HUES64 (cell line): ENCODE measurements around the gene TRIP13.

ENCODE experiments used
- H3K27ac ChIP-seq: 2 replicates; pipeline ENCODE4 v1.7.0; 2013; ENCODE audit warnings: low read depth, low read length, inconsistent platforms
- H3K27me3 ChIP-seq: 2 replicates; pipeline ENCODE4 v1.6.1; 2013; ENCODE audit warnings: mild to moderate bottlenecking, low read length; ENCODE audit not compliant: insufficient read depth
- H3K36me3 ChIP-seq: 2 replicates; pipeline ENCODE4 v1.6.1; 2013; ENCODE audit warnings: mild to moderate bottlenecking, low read length; ENCODE audit not compliant: insufficient read depth
- H3K4me1 ChIP-seq: 2 replicates; pipeline ENCODE4 v1.6.1; 2013; ENCODE audit warnings: mild to moderate bottlenecking, low read length, moderate library complexity; ENCODE audit not compliant: insufficient read depth
- H3K4me3 ChIP-seq: 2 replicates; pipeline ENCODE4 v1.5.1; 2013; ENCODE audit warnings: mild to moderate bottlenecking, low read length, moderate library complexity
- H3K9ac ChIP-seq: 2 replicates; pipeline ENCODE4 v1.6.1; 2013; ENCODE audit warnings: mild to moderate bottlenecking, low read depth, low read length
- H3K9me3 ChIP-seq: 2 replicates; pipeline ENCODE4 v1.6.1; 2013; ENCODE audit warnings: low read depth, low read length; ENCODE audit not compliant: insufficient read depth
- WGBS: fragments of 150-250, 120-280 bp; methylation state at CpG from one replicate; pipeline ENCODE4 v1.1.7; 2013; ENCODE audit warnings: missing lambda C conversion rate; 5-methylcytosine and 5-hydroxymethylcytosine counted together

TRIP13 gene

GRCh38 chr5:880816-881550 is 11.7 kb upstream of the TRIP13 start:
- Histone ChIP-seq H3K27me3 (no peaks in the 10 kb centered on the region), H3K4me3 (no peak overlapping the region), H3K9me3 (no peaks in the 10 kb centered on the region), H3K4me1 (no peaks in the 10 kb centered on the region), H3K27ac (no peak overlapping the region), H3K9ac (no peak overlapping the region), H3K36me3 (peaks cover 81% of the 10 kb centered on the region)
- 97% methylated on average over 35 of the region's 35 CpGs for WGBS

GRCh38 chr5:881551-881935 is 11.1 kb upstream of the TRIP13 start:
- no peaks in the 10 kb centered on the region for H3K4me1 ChIP-seq
- no peak overlapping the region for H3K4me3 ChIP-seq
- no peak overlapping the region for H3K9ac ChIP-seq
- no peak overlapping the region for H3K27ac ChIP-seq
- peaks cover 81% of the 10 kb centered on the region for H3K36me3 ChIP-seq
- no peaks in the 10 kb centered on the region for H3K9me3 ChIP-seq
- H3K27me3 ChIP-seq, result no peaks in the 10 kb centered on the region
- WGBS, result 97% methylated on average over 12 of the region's 12 CpGs

GRCh38 chr5:882253-883183 is 10.2 kb upstream of the TRIP13 start:
- Histone ChIP-seq H3K4me1 (no peaks in the 10 kb centered on the region), H3K27me3 (no peaks in the 10 kb centered on the region), H3K27ac (no peak overlapping the region), H3K4me3 (no peak overlapping the region), H3K36me3 (peaks cover 81% of the 10 kb centered on the region), H3K9me3 (no peaks in the 10 kb centered on the region), H3K9ac (no peak overlapping the region)
- 97% methylated on average over 33 of the region's 33 CpGs for WGBS

GRCh38 chr5:883475-884181 is 9.1 kb upstream of the TRIP13 start:
- H3K9ac ChIP-seq, result no peak overlapping the region
- no peaks in the 10 kb centered on the region for H3K4me1 ChIP-seq
- no peak overlapping the region for H3K27ac ChIP-seq
- 97% methylated on average over 29 of the region's 29 CpGs for WGBS
- H3K27me3 ChIP-seq, result no peaks in the 10 kb centered on the region
- no peaks in the 10 kb centered on the region for H3K9me3 ChIP-seq
- H3K36me3 ChIP-seq, result peaks cover 83% of the 10 kb centered on the region
- H3K4me3 ChIP-seq, result no peak overlapping the region

- Histone ChIP-seq H3K9ac (no peak overlapping the region), H3K4me1 (no peaks in the 10 kb centered on the region), H3K27me3 (no peaks in the 10 kb centered on the region), H3K9me3 (no peaks in the 10 kb centered on the region), H3K27ac (no peak overlapping the region), H3K4me3 (no peak overlapping the region), H3K36me3 (peaks cover 93% of the 10 kb centered on the region)
- WGBS, result 95% methylated on average over 16 of the region's 16 CpGs
Observed at GRCh38 chr5:884345-885126, 8.1 kb upstream of the TRIP13 start.

GRCh38 chr5:885127-885442 is 7.6 kb upstream of the TRIP13 start:
- 96% methylated on average over 18 of the region's 18 CpGs for WGBS
- no peaks in the 10 kb centered on the region for H3K27me3 ChIP-seq
- H3K9ac ChIP-seq, result no peak overlapping the region
- H3K9me3 ChIP-seq, result no peaks in the 10 kb centered on the region
- no peak overlapping the region for H3K27ac ChIP-seq
- H3K36me3 ChIP-seq, result peaks cover 98% of the 10 kb centered on the region
- no peaks in the 10 kb centered on the region for H3K4me1 ChIP-seq
- H3K4me3 ChIP-seq, result no peak overlapping the region

GRCh38 chr5:885529-885928 is 7.2 kb upstream of the TRIP13 start:
- H3K4me1 ChIP-seq, result no peaks in the 10 kb centered on the region
- H3K27ac ChIP-seq, result no peak overlapping the region
- no peak overlapping the region for H3K9ac ChIP-seq
- no peaks in the 10 kb centered on the region for H3K9me3 ChIP-seq
- H3K4me3 ChIP-seq, result no peak overlapping the region
- WGBS, result 95% methylated on average over 13 of the region's 13 CpGs
- peaks cover 100% of the 10 kb centered on the region for H3K36me3 ChIP-seq
- no peaks in the 10 kb centered on the region for H3K27me3 ChIP-seq

GRCh38 chr5:886036-886435 is 6.6 kb upstream of the TRIP13 start:
- Histone ChIP-seq H3K36me3 (peaks cover 100% of the 10 kb centered on the region), H3K27me3 (no peaks in the 10 kb centered on the region), H3K4me1 (no peaks in the 10 kb centered on the region), H3K27ac (no peak overlapping the region), H3K9me3 (no peaks in the 10 kb centered on the region), H3K9ac (no peak overlapping the region), H3K4me3 (no peak overlapping the region)
- WGBS, result 95% methylated on average over 13 of the region's 13 CpGs

- Histone ChIP-seq H3K4me3 (no peak overlapping the region), H3K27me3 (no peaks in the 10 kb centered on the region), H3K4me1 (0 out of 2 replicates have a peak, but pooled peaks cover 4% of the 10 kb centered on the region), H3K9me3 (no peaks in the 10 kb centered on the region), H3K9ac (no peak overlapping the region), H3K36me3 (peaks cover 98% of the 10 kb centered on the region), H3K27ac (no peak overlapping the region)
- 96% methylated on average over 26 of the region's 26 CpGs for WGBS
Observed at GRCh38 chr5:886716-887325, 5.9 kb upstream of the TRIP13 start.

- Histone ChIP-seq H3K27me3 (no peaks in the 10 kb centered on the region), H3K36me3 (peaks cover 85% of the 10 kb centered on the region), H3K4me3 (no peak overlapping the region), H3K27ac (no peak overlapping the region), H3K9ac (no peak overlapping the region), H3K9me3 (no peaks in the 10 kb centered on the region), H3K4me1 (0 out of 2 replicates have a peak, but pooled peaks cover 4% of the 10 kb centered on the region)
- WGBS, result 96% methylated on average over 14 of the region's 14 CpGs
Observed at GRCh38 chr5:887947-888637, 4.6 kb upstream of the TRIP13 start.
